Amniotic stem cell (primary cell): ENCODE measurements around the gene IGF1R.
A peak's percentile ranks its signal among the peaks of the same experiment; 100 is the strongest.

Experiments used
- DNase-seq: peaks from one replicate; lab custom pipeline; 2025; lab: John Stamatoyannopoulos, UW

IGF1R gene

DNA sequence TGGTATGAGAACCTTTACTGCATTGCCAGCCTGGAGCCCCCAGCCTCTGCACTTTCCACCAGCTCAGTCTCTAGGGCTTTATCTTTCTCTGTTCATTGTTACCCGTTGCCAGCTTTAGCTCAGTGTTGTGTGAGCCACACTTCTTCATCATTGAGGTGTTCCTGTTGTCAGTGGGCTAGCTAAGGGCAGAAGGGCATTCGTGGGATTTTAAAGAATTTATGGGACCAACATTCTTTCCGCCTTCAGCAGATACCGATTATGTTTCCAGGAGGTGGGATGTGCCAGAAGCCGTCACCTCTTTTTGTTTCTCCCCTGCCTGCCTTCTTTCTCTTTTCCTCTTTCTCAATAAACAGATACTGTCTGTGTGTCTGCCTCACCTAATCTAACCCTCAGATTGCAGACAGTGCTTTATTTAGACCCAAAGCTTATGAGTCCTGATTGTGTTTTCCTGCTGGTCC is 294.7 kb downstream of the IGF1R start:
- no peak for DNase-seq

DNA sequence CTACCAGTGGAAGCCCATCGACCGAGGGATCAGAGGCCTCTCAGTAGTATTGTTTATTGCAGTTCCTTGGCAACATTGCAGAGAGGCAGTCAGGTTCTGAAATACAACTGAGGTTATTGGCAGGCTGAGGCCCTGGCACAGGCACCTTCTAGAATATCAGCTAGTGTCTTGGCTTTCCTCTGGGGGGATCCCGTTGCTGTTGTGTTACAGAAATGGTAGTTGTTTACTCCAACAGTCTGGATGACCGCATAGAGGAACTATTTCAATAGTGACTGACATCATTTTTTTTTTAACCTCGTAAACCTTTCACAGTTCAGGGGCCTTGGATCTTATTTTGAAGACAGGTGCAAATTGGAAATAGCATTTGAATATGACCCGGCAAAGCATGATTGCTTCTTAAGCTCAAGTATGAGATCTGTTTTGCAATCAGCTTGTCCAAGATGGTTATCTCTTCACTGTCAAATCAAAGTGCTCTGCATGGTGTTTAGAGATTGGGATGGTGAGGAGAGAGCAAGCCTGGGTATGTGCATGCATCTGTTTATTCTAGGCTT is 295.3 kb downstream of the IGF1R start:
- no peak for DNase-seq

DNA sequence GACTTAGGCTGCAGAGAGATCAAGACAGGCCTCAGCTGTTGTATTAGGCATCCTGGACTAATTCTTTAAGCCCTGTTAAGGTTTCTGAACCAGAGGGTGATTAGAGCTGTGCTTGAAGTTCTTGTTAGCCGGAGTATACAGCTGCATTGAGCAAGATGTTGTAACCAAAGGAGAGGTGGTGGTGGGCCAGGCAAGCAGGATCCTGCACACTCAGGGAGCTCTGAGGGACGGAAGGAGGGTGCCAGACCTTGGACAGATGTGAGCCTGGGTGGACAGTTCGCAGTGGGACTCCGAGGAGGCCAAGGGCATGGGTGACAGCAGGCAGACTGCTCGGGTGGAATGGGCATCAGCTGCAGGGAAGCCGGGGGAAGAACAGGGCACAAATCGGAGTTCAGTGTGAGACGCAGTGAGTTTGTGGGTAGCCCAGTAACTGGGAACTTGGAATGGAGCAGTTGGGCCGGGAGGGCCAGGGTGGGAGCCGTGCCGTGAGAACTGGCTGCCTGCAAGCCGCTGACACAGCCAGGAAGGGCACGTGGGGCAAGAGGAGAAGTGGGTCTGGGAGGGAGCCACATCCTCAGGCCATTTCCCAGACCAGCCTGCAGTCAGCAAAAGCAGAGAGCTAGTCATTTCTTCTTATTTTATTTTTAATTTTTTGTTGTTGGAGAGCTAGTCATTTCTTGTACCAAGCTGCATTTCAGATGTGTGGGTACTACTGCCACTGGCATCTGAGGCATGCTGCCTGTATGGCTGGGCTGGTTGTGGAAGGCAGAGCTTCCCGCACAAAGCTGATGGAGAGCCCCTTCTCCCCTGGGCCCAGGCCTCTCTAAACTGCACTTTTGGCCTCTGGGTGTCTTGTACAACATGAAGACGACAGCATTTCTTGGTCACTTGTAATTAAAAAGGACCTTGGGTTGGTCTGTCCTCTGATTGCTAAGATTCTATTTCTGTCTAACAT is 298.2 kb downstream of the IGF1R start:
- DNase-seq, result no peak

DNA sequence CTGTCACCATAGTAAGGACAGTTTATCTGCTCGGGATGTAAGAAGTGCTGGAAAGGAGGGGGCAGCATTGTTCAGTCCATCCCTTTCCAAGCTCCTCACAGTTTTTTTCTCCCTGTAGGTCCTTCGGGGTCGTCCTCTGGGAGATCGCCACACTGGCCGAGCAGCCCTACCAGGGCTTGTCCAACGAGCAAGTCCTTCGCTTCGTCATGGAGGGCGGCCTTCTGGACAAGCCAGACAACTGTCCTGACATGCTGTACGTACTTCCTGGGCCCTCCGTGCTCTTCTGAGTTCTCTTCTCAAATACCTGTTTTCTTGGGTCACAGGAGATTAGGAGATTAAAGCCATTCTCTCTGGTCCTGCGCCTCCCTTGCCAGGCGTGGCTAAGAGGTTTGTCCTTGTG is 300.1 kb downstream of the IGF1R start:
- no peak for DNase-seq

DNA sequence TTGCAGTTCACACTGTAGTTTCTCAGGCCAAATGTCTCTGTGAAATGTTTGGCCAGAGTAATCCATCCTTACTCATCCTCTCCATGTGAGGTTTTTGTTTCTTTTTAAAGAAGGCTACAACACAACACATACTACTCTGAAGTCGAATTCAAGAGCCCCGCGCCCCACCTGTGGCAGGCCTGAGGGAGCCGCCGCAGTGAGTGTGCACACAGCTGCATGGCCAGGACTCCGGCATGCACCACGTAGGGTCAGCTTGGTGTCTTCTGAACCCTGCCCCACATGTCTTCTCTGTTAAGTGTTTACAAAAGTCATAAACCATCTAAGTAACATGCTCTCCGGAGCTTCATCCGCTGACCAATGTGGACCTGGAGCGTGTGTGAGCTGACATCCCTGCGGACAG is 300.6 kb downstream of the IGF1R start:
- no peak for DNase-seq

DNA sequence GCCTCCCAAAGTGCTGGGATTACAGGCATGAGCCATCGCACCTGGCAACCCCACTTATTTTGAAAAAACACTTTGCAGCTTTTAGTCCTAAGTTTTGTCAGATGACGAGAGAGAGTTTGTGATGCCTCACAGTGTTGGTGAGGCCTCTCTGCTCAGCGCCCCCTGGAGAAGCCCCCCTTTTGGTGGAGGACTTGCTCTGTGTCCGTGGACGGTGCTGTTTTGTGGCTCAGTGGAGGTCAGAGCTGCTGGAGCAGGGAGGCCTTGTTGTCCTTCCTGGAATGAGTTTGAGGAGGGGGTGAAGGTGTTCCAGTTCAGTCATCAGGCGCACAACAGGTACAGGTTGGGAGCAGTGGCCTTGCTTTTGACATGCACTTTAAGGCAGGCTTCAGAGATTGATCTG is 301.3 kb downstream of the IGF1R start:
- DNase-seq, result no peak

DNA sequence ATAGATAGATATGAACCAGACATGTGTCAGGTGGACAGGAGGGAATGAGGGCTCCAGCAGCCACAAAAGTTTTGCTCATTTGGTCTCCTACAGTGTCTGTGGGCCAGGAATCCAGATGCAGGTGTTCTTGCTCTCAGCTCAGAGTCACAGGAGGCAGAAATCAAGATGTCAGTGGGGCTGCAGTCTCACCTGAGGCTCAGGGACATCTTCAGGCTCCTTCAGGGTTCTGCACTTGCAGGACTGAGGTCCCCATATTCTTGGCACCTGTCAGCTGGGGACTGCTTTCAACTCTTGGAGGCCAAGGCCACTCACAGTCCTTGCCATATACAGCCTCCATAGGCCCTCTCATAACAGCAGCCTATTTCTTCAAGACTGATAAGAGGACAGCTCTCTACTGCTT is 301.9 kb downstream of the IGF1R start:
- DNase-seq, result no peak

DNA sequence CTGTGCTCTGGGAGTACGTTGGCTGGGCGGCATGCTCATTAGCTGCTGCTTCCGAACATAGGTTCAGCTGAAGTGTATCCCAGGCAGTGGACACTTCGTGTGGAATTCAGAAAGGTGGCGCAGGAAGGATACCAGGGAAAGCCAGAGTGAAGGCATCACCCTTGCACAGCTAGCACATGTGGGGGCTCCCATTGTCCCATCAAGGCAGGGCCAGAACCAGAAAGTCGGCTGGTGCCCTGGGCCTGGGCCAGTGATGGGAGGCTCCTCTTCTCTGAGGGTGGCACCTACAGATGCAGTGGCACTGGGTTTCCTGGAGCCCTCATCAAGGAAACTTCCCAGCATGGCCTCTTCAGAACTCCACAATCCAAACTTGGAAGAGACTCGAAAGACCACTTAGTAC is 302.7 kb downstream of the IGF1R start:
- DNase-seq, result no peak

DNA sequence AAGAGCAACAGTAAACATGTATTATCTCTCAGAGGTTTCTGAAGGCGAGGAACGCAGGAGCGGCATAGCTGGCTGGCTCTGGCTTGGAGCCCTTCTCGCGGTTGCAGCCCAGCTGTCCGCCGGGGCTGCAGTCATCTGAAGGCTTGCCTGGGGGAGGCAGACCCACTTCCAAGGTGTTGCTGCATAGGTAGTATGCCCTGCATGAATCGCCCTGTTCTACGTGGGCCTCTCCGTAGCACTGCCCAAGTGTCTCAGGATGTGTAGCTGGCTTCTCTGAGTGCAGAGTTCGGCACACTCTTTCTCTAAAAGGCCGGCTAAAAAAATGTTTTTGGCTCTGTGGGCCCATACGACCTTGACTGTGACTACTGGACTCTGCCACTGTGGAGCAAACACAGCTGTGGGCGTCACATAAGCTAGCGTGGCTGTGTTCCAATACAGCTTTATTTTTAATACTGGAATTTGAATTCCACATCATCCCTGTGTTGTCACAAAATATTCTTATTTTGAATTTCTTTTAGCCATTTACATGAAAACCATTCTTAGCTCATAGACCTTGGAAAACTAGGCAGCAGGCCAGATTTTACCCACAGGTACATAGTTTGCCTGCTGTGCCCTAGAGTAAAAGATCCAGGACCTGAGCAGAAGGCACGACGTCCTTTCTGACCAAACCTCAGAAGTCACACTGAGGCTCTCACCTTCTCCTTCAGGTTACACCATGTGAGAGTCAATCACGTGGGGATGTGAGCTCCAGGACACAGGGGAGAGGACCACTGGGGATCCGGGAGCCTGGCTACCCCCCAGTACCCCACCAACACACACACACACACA is 303.4 kb downstream of the IGF1R start:
- no peak for DNase-seq

DNA sequence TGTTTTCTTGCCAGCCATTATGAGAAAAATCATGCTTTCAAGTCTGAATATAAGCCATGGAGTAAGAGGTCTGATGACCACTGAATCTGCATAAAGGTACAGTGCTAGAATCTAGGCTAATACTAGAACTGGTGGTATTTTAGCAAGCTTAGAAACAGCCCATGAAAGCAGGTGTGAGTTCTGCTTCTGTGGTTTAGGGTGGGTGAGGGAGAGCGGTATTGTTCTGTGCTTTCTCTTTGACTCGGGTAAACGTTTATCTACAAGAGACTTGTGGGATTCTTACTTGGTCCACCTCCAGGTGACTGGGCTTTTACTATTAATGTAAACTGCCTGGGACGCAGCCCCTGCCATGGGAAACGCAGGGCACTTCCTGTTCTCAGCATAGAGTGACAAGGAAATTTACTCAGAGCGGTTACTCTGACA is 304.1 kb downstream of the IGF1R start:
- DNase-seq, result no peak

DNA sequence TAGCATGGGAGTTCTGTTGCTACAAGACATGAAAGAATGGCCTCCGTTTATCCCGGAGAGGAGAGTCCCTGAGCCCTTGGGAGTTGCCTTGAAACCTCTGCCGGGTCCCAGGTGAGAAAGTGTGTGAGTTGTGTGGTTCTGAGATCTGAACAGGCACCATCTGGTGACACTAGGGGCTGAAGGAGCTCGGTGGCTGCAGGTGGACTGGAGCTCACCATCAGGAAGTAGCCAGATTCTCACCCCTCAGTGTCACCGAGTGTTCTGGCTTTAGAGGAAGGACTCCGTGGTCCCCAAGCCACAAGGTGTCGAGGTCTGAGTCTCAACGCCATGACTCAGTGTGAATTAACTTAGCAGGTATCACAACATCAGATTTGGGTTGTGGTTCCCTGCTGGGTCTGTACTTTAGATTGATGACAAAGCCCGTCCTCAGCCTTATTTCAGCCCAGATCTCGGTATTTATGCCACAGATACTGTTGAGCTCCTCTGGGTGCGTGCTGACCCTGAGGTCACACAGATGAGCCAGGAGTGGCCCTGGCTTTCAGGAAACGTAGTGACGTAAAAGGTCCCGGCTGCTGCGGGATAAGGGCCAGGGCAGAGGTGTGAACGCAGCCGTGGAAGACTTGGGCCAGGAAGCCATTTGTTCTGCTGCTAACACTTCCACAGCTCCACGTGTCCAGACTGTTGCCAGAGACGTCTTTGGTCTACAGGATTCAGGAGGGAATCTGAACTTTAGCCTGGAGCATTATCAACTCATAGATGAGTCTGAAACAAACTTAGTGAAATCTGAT is 304.9 kb downstream of the IGF1R start:
- no peak for DNase-seq

DNA sequence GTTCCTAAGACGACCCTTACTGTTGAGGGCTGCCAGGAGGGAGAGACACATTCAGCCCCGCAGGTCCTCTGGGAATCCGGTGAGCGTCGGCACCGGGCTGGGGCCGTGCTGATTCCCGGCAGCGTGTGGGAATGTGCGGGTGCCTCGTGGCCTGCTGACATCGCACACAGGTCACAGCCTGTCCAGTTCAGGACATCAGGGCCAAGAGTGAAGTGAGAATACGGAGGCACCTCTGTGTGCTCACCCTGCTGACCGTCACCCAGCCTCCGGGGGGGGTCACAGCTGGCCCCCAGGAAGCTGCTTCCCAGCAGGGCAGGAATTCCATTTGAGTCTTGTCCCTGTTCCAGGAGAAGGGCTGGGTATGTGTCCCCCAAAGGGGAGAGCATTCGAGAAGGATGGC is 305.6 kb downstream of the IGF1R start:
- no peak for DNase-seq

DNA sequence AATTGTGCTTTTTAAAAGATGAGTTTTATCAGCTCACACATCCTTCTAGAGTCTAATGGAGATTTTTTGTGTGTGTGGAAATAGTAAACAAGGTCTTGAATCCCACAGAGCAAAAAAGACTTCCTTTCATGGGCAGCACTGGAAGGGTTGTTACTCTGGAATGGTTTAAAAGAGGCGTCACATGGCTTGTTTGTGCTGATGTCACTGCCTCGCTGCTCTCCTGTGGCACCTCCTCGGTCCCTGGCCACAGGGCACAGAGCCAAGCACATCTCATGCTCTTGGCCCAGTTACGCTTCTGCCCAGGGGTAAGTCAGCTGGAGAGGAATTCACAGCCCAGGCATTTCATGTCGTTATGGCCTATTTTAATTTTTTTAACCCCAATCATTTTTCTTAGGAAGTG is 306.1 kb downstream of the IGF1R start:
- peak; percentile 34 for DNase-seq

DNA sequence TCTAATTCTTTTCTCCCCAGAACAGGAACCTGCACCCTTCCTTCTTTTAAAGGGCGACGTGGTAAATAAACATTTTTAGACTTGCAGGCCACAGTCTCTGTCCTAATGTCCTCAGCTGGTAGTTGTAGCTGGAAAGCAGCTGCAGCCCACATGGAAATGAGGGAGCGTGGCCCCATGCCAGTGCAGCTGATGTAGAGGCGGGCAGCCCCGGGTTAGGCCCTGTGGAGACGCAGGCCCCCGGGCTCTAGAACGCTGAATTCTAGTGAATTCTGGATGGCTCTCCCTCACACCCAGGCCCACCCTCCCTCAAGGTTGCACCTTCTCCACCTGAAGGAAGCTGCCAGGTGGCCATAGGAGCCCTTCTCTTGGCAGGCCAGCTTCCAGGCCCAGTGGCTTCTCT is 307.0 kb downstream of the IGF1R start:
- no peak for DNase-seq

DNA sequence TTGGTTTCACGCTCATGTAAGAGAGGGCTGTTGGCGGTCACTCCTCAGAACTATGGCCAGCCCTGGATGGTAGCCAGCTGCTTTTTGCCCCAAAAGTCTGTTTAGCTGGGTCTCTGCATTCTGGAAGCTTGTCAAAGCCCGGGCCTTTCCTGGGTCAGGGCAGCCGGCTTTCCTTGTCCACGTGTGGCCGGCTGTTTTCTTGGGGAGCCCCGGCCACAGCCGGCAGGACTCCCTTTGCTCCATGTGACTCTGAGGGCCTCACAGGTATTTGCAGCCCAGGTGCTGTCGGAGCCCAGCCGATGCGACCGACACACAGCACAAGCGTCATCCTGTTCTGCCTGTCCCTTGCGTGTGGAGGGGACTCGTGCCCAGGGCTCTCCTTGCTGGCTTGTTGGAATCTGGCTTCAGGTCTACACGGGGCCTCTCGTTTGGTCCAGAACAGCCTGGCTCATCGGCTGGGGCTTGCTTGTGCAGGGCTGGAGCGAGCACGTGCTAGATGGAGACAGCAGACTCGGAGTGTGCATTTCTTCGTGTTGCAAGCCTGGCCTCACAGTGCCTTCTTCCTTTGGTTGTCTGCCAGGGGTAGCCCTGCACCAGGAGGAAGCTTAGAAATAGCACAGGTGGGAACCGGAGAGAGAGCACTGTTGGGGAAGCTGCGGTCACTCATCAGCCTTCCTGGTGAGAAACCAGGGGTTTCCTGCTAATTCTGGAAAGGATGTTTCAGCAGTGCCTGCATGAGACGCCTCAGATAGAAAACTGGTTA is 307.8 kb downstream of the IGF1R start:
- DNase-seq, result no peak

DNA sequence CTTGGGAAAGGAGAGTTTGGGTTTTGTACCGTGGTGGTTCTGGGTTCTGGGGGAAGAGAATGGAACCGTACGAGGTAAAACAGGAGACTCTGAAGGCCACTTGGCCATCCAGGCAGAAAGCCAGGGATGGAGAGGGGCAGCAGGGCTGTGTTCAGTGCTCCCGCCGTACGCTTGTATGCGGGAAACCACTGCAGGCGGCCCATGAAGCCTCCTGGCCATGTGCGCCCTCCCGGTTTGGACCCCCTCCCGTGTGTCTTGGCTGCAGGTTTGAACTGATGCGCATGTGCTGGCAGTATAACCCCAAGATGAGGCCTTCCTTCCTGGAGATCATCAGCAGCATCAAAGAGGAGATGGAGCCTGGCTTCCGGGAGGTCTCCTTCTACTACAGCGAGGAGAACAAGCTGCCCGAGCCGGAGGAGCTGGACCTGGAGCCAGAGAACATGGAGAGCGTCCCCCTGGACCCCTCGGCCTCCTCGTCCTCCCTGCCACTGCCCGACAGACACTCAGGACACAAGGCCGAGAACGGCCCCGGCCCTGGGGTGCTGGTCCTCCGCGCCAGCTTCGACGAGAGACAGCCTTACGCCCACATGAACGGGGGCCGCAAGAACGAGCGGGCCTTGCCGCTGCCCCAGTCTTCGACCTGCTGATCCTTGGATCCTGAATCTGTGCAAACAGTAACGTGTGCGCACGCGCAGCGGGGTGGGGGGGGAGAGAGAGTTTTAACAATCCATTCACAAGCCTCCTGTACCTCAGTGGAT is 308.6 kb downstream of the IGF1R start:
- DNase-seq, result no peak

DNA sequence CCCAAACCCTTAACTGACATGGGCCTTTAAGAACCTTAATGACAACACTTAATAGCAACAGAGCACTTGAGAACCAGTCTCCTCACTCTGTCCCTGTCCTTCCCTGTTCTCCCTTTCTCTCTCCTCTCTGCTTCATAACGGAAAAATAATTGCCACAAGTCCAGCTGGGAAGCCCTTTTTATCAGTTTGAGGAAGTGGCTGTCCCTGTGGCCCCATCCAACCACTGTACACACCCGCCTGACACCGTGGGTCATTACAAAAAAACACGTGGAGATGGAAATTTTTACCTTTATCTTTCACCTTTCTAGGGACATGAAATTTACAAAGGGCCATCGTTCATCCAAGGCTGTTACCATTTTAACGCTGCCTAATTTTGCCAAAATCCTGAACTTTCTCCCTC is 309.3 kb downstream of the IGF1R start:
- DNase-seq, result no peak

DNA sequence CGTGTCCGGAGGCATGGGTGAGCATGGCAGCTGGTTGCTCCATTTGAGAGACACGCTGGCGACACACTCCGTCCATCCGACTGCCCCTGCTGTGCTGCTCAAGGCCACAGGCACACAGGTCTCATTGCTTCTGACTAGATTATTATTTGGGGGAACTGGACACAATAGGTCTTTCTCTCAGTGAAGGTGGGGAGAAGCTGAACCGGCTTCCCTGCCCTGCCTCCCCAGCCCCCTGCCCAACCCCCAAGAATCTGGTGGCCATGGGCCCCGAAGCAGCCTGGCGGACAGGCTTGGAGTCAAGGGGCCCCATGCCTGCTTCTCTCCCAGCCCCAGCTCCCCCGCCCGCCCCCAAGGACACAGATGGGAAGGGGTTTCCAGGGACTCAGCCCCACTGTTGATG is 309.7 kb downstream of the IGF1R start:
- no peak for DNase-seq

DNA sequence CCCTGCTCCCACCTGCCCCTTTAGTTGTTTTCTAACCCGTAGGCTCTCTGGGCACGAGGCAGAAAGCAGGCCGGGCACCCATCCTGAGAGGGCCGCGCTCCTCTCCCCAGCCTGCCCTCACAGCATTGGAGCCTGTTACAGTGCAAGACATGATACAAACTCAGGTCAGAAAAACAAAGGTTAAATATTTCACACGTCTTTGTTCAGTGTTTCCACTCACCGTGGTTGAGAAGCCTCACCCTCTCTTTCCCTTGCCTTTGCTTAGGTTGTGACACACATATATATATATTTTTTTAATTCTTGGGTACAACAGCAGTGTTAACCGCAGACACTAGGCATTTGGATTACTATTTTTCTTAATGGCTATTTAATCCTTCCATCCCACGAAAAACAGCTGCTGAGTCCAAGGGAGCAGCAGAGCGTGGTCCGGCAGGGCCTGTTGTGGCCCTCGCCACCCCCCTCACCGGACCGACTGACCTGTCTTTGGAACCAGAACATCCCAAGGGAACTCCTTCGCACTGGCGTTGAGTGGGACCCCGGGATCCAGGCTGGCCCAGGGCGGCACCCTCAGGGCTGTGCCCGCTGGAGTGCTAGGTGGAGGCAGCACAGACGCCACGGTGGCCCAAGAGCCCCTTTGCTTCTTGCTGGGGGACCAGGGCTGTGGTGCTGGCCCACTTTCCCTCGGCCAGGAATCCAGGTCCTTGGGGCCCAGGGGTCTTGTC is 310.7 kb downstream of the IGF1R start:
- DNase-seq, result no peak

DNA sequence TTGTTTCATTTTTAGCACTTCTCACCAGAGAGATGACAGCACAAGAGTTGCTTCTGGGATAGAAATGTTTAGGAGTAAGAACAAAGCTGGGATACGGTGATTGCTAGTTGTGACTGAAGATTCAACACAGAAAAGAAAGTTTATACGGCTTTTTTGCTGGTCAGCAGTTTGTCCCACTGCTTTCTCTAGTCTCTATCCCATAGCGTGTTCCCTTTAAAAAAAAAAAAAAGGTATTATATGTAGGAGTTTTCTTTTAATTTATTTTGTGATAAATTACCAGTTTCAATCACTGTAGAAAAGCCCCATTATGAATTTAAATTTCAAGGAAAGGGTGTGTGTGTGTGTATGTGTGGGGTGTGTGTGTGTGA is 311.3 kb downstream of the IGF1R start:
- no peak for DNase-seq
